Measurements from ENCODE around the gene C1QTNF1.
A peak's percentile ranks its signal among the peaks of the same experiment; 100 is the strongest.

C1QTNF1 gene

GRCh38 chr17:79009397-79010303 is 14.3 kb upstream of the C1QTNF1 start, which contains the start of gene CANT1:
TSS of gene CANT1 (minus strand) at chr17:79009764. CDS start at chr17:78997622, 12,142 bp downstream.
- no peak for TF ChIP-seq CTCF (IDR thresholded peaks at IDR 0.05)
- Histone ChIP-seq H3K4me1 (peaks cover 29% of the 10 kb centered on the region), H3K4me2 (ENCODE audit: low read length) (peak within 1 kb of the TSS; percentile 91), H3K27ac (peak within 1 kb of the TSS; percentile 76), H3K79me2 (peaks cover 45% of the 10 kb centered on the region), H2AFZ (peak within 1 kb of the TSS; percentile 93), H3K4me3 (ENCODE audit: low read depth, low read length) (peak within 1 kb of the TSS; percentile 74), H3K36me3 (ENCODE audit: control insufficient read depth, insufficient read depth, low read length) (no peaks in the 10 kb centered on the region), H3K27me3 (ENCODE audit: control insufficient read depth, insufficient read depth, low read length) (no peaks in the 10 kb centered on the region), H3K9ac (peak within 1 kb of the TSS; percentile 77), H3K9me3 (ENCODE audit: control insufficient read depth, low read length) (no peaks in the 10 kb centered on the region)

- Histone ChIP-seq H3K4me3 (ENCODE audit: low read depth, low read length) (peak overlapping the region; percentile 74), H2AFZ (peak overlapping the region; percentile 93), H3K27me3 (ENCODE audit: control insufficient read depth, insufficient read depth, low read length) (no peaks in the 10 kb centered on the region), H3K4me2 (ENCODE audit: low read length) (peak overlapping the region; percentile 91), H3K27ac (peak overlapping the region; percentile 76), H3K36me3 (ENCODE audit: control insufficient read depth, insufficient read depth, low read length) (no peaks in the 10 kb centered on the region), H3K4me1 (peaks cover 28% of the 10 kb centered on the region), H3K9me3 (ENCODE audit: control insufficient read depth, low read length) (no peaks in the 10 kb centered on the region), H3K9ac (peak overlapping the region; percentile 77), H3K79me2 (peaks cover 43% of the 10 kb centered on the region)
- no peak for TF ChIP-seq CTCF (IDR thresholded peaks at IDR 0.05)
Observed at GRCh38 chr17:79010304-79010646, 13.7 kb upstream of the C1QTNF1 start.

GRCh38 chr17:79011451-79012147 is 12.4 kb upstream of the C1QTNF1 start:
- Histone ChIP-seq H3K79me2 (peaks cover 33% of the 10 kb centered on the region), H3K9me3 (ENCODE audit: control insufficient read depth, low read length) (no peaks in the 10 kb centered on the region), H2AFZ (no peak overlapping the region), H3K27ac (no peak overlapping the region), H3K27me3 (ENCODE audit: control insufficient read depth, insufficient read depth, low read length) (no peaks in the 10 kb centered on the region), H3K9ac (no peak overlapping the region), H3K36me3 (ENCODE audit: control insufficient read depth, insufficient read depth, low read length) (no peaks in the 10 kb centered on the region), H3K4me3 (ENCODE audit: low read depth, low read length) (no peak overlapping the region), H3K4me2 (ENCODE audit: low read length) (no peak overlapping the region), H3K4me1 (peaks cover 20% of the 10 kb centered on the region)
- TF ChIP-seq CTCF (IDR thresholded peaks at IDR 0.05) = no peak

GRCh38 chr17:79012563-79013134 is 11.3 kb upstream of the C1QTNF1 start:
- H3K4me1 ChIP-seq = peaks cover 30% of the 10 kb centered on the region
- no peaks in the 10 kb centered on the region for H3K36me3 ChIP-seq (ENCODE audit: control insufficient read depth, insufficient read depth, low read length)
- no peak for TF ChIP-seq CTCF (IDR thresholded peaks at IDR 0.05)
- no peak overlapping the region for H3K4me2 ChIP-seq (ENCODE audit: low read length)
- H3K27ac ChIP-seq = no peak overlapping the region
- H3K27me3 ChIP-seq (ENCODE audit: control insufficient read depth, insufficient read depth, low read length) = no peaks in the 10 kb centered on the region
- H2AFZ ChIP-seq = no peak overlapping the region
- H3K9ac ChIP-seq = no peak overlapping the region
- no peak overlapping the region for H3K4me3 ChIP-seq (ENCODE audit: low read depth, low read length)
- no peaks in the 10 kb centered on the region for H3K9me3 ChIP-seq (ENCODE audit: control insufficient read depth, low read length)
- H3K79me2 ChIP-seq = peaks cover 24% of the 10 kb centered on the region

All from parathyroid adenoma (tissue), 2 donors.